Measurements from ENCODE around the gene LRRFIP2. TPM values are rescaled to one million over a fixed set of nuclear protein-coding genes. Genes with fewer than 3 reads are reported as not detected.

Gene LRRFIP2
- total RNA-seq, 1 donor from 2014 or later = 34.1 TPM

GRCh38 chr3:37131860-37132144 lies 42.6 kb downstream of the LRRFIP2 start:
- Histone ChIP-seq H3K27me3 (ENCODE audit: control insufficient read depth, insufficient read depth, low read length) (no peaks in the 10 kb centered on the region), H3K36me3 (ENCODE audit: control insufficient read depth, insufficient read depth, low read length) (no peaks in the 10 kb centered on the region), H3K4me3 (ENCODE audit: low read depth, low read length) (no peak overlapping the region)
- TF ChIP-seq CTCF (IDR thresholded peaks at IDR 0.05; ENCODE audit: insufficient read depth, low read length, poor library complexity, severe bottlenecking) = no peak
- DNase-seq (ENCODE audit: low read depth) = no peak

- no peak for TF ChIP-seq CTCF (IDR thresholded peaks at IDR 0.05; ENCODE audit: insufficient read depth, low read length, poor library complexity, severe bottlenecking)
- Histone ChIP-seq H3K4me3 (ENCODE audit: low read depth, low read length) (no peak overlapping the region), H3K27me3 (ENCODE audit: control insufficient read depth, insufficient read depth, low read length) (no peaks in the 10 kb centered on the region), H3K36me3 (ENCODE audit: control insufficient read depth, insufficient read depth, low read length) (no peaks in the 10 kb centered on the region)
- no peak for DNase-seq (ENCODE audit: low read depth)
These were observed 43.2 kb downstream of the LRRFIP2 start for GRCh38 chr3:37130984-37131859.

- no peaks in the 10 kb centered on the region for H3K27me3 ChIP-seq (ENCODE audit: control insufficient read depth, insufficient read depth, low read length)
- no peak for TF ChIP-seq CTCF (IDR thresholded peaks at IDR 0.05; ENCODE audit: insufficient read depth, low read length, poor library complexity, severe bottlenecking)
- DNase-seq (ENCODE audit: low read depth) = no peak
- H3K36me3 ChIP-seq (ENCODE audit: control insufficient read depth, insufficient read depth, low read length) = no peaks in the 10 kb centered on the region
- no peak overlapping the region for H3K4me3 ChIP-seq (ENCODE audit: low read depth, low read length)
These were observed 43.9 kb downstream of the LRRFIP2 start for GRCh38 chr3:37130448-37130847.

- DNase-seq (ENCODE audit: low read depth) = no peak
- TF ChIP-seq CTCF (IDR thresholded peaks at IDR 0.05; ENCODE audit: insufficient read depth, low read length, poor library complexity, severe bottlenecking) = no peak
- no peaks in the 10 kb centered on the region for H3K27me3 ChIP-seq (ENCODE audit: control insufficient read depth, insufficient read depth, low read length)
These were observed 44.5 kb downstream of the LRRFIP2 start for GRCh38 chr3:37129871-37130270.

GRCh38 chr3:37127340-37127739 lies 47.0 kb downstream of the LRRFIP2 start:
- Histone ChIP-seq H3K4me3 (ENCODE audit: low read depth, low read length) (no peak overlapping the region), H3K36me3 (ENCODE audit: control insufficient read depth, insufficient read depth, low read length) (no peaks in the 10 kb centered on the region), H3K27me3 (ENCODE audit: control insufficient read depth, insufficient read depth, low read length) (no peaks in the 10 kb centered on the region)
- no peak for DNase-seq (ENCODE audit: low read depth)
- TF ChIP-seq CTCF (IDR thresholded peaks at IDR 0.05; ENCODE audit: insufficient read depth, low read length, poor library complexity, severe bottlenecking) = no peak

More at GRCh38 chr3:37129871-37130270, 44.5 kb downstream of the LRRFIP2 start:
- Histone ChIP-seq H3K4me3 (ENCODE audit: low read depth, low read length) (no peak overlapping the region), H3K36me3 (ENCODE audit: control insufficient read depth, insufficient read depth, low read length) (no peaks in the 10 kb centered on the region)

GRCh38 chr3:37126856-37127255 lies 47.5 kb downstream of the LRRFIP2 start:
- DNase-seq (ENCODE audit: low read depth) = no peak
- H3K4me3 ChIP-seq (ENCODE audit: low read depth, low read length) = no peak overlapping the region
- no peaks in the 10 kb centered on the region for H3K27me3 ChIP-seq (ENCODE audit: control insufficient read depth, insufficient read depth, low read length)
- no peaks in the 10 kb centered on the region for H3K36me3 ChIP-seq (ENCODE audit: control insufficient read depth, insufficient read depth, low read length)
- TF ChIP-seq CTCF (IDR thresholded peaks at IDR 0.05; ENCODE audit: insufficient read depth, low read length, poor library complexity, severe bottlenecking) = no peak
